GM21723 (cell line): Measurements from ENCODE around the gene ATG9A.
"Not testable (repeated sequence)": the region's sequence is repeated elsewhere in the genome, so short reads cannot be mapped to it uniquely, and the experiment has no call there.

Source experiments
- ATAC-seq: cut with Tn5 transposase; IDR thresholded peaks from one replicate; pipeline ENCODE4 v1.9.1; 2021; ENCODE audit warnings: mild to moderate bottlenecking, moderate library complexity; ENCODE audit not compliant: unreplicated experiment

Gene ATG9A, protein sequence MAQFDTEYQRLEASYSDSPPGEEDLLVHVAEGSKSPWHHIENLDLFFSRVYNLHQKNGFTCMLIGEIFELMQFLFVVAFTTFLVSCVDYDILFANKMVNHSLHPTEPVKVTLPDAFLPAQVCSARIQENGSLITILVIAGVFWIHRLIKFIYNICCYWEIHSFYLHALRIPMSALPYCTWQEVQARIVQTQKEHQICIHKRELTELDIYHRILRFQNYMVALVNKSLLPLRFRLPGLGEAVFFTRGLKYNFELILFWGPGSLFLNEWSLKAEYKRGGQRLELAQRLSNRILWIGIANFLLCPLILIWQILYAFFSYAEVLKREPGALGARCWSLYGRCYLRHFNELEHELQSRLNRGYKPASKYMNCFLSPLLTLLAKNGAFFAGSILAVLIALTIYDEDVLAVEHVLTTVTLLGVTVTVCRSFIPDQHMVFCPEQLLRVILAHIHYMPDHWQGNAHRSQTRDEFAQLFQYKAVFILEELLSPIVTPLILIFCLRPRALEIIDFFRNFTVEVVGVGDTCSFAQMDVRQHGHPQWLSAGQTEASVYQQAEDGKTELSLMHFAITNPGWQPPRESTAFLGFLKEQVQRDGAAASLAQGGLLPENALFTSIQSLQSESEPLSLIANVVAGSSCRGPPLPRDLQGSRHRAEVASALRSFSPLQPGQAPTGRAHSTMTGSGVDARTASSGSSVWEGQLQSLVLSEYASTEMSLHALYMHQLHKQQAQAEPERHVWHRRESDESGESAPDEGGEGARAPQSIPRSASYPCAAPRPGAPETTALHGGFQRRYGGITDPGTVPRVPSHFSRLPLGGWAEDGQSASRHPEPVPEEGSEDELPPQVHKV

DNA sequence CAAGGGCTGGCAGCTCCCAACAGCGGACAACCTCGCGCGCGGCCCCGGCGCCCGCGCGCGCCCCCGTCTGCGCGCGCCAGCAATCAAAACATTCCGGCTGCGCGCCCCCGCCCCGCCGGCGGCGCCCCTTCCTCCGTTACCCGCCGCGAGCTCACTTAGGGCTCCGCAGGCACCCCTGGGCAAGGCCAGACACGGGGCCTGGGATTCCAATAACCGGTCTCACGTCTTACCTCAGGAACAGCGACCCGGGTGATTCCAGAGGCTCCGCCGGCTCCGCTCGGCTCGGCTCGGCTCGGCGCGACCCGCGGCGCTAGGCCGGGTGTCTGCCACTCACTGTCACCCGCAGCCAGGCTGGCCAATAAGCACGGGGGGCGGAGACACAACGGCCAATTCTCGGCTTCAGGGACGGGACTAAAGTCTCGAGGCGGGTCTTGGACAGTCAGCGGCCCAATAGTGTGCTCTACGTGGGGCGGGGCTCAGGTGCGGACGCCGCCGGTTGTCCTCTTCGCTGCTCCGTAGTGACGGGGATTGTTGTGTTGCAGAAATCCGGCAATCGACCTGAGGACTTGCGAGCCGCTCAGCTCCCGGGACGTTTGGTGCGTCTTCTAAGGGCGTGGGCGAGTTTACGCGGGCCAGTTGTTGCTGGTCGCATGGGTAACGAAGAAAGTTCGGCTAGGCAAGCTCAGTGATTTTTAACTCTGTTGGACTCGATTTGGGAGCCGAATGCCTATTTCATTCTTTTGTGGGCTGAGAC lies at the start of gene ATG9A, which contains the start of gene ANKZF1:
ATG9A (minus strand) TSS at position 332 of the 754 bp plus-strand sequence. CDS start 1,612 bp downstream, outside the sequence.
ANKZF1 (plus strand) TSS at position 502 of the 754 bp plus-strand sequence. CDS start 452 bp downstream, outside the sequence.
- ATAC-seq: peak; percentile 98

DNA sequence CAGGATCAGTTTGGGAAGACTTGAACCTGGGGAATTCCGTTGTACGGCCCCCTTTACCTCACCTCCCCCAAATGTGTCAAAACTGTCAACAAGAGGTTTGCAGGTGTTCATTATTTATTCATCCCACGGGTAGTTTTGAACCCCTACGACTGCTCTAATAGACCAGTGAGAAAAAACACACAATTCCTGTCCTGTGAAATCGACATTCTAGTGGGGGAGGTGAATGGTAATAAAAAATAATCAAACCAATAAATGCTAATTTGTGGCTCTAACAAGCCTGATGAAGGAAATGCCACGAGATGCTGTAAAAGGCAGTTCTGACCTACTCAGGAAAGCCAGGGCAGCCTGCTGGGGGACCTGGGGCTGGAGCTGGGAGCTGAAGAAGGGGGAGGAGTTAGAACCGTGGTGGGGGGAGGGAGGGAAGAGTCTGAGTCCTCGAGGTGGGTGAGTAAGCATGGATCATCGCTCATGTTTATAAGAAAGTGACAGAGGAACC lies 49.3 kb upstream of the ATG9A start:
- ATAC-seq: peak; percentile 5

DNA sequence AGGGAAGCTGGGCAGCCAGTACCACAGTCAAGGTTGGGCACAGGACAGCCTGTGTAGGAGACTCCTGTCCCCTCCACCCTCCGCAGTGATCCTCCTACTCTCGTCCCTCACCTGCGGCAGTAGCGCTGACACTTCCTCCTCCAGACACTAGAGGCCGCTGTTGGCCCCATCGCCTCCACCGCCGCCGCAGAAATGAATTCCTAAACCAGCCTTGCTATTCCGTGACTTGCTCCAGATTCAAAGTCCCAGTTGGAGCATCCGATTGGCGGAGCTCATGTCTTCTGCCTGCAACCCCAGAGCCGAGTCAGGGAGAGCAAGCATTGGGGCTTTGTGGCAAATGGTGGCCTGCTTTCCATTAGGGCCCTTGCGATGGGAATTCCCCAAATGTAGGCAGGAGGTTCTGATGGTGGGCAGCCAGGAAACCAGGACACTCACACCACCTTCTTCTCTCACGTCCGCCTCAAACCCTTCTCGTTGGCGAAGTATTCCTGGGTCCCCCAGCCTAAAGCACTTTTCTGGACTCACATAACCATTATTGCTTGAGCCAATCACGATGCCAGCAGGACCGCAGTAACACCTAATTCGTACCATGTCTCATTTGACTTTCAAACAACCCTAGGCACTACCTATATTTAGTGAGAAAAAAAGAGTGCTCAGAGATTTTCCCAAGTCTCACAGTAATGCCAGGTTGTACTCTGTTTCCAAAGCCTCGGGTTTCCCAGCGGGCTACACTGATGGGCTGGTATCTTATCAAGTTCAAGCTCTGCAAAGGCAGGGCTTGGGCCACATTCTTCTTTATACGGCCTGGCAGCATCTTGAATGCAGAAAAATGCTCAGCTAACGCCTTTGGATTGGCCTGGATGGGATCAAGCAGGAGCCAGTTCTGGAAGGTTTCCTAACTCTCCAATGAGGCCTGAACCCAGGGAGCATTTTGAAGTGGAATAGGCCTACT lies 48.5 kb upstream of the ATG9A start:
- peak; percentile 24 for ATAC-seq

DNA sequence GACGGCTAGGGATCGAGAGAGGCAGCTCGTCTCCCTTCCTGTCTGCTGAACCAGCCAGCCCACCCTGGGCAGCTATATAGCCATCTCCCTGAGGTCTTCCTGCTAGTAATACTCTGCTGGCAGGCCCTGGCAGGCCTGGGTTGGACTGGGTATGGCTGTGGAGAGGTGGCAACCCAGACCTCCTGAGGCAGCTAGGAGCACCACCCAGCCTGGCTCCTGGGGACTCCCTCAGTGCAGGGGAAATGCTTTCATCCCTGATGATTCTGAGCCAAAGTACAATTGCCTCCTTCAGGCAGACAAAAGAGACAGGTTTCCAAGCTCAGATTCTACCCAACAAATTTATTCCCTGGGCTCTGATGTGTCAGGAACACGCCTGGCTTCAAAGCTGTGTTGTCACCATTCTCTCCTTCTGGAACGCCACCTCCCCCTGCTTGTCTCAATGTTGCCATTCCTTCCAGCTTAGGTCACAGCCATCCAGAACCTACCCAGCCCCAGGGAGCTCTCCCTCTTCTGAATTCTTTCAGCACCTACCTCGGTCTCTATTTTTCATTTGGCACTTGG lies 45.0 kb upstream of the ATG9A start:
- no peak for ATAC-seq

DNA sequence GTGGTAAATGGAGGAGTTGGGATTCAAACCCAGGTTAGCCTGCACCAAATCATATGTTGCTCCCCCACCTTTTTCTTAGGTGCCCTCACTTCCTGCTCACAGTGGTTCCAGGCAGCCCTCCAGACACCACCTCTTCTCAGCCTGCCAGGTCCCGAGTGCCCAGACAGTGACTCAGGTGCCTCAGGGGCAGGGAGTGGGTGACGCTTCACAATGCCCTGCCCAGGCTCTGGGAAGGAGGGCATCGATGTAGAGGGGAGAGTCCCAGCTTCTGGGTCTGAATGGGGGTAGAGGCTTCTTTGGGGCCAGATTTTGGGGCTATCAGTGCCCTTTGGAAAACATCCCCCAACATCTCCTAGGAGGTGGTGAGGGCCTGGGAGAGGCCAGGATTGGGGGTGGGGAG lies 44.5 kb upstream of the ATG9A start:
- ATAC-seq: no peak

DNA sequence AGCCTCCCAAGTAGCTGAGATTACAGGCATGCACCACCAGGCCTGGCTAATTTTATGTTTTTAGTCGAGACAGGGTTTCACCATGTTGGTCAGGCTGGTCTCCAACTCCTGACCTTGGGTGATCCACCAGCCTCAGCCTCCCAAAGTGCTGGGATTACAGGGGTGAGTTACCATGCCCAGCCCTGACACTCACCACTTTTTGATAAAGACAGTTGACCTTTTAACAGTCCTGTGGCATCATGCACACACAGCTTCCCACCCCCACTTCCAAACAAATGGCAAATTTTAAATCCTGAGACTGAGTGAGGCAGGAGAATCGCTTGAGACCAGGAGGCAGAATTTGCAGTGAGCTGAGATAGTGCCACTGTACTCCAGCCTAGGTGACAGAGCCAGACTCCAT lies 43.6 kb upstream of the ATG9A start:
- ATAC-seq: no peak

DNA sequence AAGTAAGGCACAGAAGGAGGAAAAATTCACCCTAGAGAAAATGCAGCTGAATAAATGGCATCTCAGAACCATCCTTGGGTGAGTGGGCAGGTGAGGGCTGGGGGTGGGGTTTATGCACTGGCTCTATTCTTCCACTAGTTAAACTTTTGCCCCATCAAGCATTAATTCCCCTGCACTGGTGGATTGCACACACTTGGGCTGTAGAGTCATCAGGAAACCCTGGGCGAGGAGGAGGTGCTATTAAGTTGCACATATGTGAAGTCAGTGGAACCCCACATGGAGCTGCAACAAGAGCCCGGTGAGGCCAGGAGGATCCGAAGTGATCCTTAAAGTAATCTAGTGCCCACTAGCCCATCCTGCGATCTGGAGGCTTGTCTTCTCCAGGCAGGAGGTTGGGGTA lies 42.9 kb upstream of the ATG9A start:
- ATAC-seq: no peak

DNA sequence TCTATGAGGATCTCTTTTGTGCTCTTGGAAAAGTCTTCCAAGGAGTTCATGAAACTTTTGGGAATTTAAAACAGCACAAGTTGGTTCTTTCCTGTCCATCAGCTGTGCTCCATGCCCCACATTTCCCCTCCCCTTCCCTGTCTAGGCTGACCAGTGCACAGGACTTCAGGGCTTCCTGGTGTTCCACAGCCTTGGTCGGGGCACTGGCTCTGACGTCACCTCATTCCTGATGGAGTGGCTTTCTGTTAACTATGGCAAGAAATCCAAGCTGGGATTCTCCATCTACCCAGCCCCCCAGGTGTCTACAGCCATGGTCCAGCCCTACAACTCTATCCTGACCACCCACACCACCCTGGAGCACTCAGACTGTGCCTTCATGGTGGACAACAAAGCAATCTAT lies 41.6 kb upstream of the ATG9A start:
- no peak for ATAC-seq

DNA sequence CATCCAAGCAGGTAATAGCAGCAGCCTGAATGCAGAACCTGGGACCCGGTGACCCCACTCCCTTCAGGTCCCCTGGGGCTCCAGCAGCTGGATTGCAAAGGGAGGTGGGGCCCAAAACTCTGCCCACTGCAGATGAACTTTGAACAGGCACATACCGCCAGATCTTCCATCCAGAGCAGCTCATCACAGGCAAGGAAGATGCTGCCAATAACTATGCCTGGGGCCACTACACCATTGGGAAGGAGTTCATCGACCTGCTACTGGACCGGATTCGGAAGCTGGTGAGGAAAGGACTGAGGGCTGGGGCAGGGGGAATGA lies 40.6 kb upstream of the ATG9A start:
- ATAC-seq: no peak

DNA sequence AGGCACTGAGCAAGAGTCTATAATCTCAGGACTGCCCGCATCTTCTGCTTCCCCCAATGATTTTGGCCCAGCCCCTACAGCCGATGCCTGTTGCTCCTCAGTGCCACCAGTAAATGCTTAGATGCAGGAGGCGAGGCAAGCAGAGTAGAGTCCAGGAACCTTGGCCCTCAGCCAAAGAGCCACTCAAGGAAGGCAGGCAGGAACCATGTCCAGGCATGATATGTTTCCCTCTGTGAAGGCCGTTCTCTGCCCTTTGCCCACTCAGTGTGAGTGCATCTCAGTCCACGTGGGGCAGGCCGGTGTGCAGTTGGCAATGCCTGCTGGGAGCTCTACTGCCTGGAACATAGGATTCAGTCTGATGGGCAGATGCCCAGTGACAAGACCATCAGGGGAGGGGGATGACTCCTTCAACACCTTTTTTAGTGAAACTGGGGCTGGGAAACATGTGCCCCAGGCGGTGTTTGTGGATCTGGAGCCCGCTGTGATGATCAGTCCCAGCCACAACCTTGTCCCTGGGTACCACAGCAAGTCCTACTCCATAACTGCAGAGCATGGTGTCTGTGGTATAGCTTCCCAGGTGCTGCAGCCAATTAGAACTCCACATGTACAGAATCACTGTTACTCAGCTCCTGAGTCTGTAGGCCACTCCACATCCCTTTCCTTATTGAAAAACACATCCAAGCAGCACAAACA lies 40.1 kb upstream of the ATG9A start:
- no peak for ATAC-seq

DNA sequence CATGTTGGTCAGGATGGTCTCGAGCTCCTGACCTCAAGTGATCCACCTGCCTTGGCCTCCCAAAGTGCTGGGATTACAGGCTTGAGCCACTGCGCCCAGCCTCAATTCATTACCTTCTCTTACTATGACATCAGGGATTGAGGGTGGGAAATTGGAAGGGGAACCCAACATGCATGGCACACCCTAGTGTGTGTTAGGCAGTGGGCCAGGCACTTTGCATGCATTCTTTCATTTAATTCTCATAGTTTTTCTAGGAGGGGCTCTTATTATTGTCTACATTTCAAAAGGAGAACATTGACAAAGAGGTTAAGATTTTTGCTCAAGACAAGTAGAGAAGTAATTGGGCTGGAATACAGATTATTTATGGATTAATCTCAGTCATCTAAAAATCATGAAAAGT lies 38.9 kb upstream of the ATG9A start:
- ATAC-seq: no peak

DNA sequence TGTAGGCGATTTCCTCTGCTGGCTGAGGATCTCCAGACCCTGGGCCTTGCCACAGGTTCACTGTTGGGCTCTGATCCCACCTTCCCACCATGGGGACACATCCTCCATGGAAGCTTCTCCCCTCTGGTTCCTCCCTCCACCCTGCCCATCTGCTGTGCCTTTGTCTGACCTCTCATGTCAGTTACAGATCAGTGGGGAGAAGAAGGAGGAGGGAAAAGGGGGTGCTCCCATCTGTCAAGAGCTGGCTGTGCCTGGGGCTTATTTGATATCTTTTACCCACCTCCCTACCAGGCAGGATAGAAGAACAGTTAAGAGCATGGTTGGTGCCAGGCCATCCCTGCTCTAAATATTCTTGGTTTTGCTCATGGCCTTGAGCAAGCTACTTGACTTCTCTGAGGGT lies 37.5 kb upstream of the ATG9A start:
- ATAC-seq: no peak

DNA sequence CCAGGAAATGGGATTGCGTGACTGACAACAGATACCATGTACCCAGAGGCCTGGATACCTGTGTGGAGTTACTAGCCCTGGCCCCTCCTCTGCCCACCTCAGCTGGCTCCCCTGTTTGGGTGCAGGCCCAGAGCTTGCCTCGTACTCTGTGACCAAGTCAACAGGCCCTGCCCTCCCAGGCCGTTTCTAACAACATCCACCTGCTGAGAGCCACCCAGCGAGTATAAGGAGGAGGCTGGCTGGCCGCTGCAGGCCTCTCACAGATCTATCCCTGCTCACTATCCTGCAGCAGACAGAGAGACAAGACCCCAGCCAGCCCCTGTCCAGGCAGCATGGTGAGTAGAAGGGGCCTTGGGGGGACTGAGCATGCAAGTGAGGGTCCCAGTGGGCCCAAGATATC lies 36.8 kb upstream of the ATG9A start:
- ATAC-seq: no peak

DNA sequence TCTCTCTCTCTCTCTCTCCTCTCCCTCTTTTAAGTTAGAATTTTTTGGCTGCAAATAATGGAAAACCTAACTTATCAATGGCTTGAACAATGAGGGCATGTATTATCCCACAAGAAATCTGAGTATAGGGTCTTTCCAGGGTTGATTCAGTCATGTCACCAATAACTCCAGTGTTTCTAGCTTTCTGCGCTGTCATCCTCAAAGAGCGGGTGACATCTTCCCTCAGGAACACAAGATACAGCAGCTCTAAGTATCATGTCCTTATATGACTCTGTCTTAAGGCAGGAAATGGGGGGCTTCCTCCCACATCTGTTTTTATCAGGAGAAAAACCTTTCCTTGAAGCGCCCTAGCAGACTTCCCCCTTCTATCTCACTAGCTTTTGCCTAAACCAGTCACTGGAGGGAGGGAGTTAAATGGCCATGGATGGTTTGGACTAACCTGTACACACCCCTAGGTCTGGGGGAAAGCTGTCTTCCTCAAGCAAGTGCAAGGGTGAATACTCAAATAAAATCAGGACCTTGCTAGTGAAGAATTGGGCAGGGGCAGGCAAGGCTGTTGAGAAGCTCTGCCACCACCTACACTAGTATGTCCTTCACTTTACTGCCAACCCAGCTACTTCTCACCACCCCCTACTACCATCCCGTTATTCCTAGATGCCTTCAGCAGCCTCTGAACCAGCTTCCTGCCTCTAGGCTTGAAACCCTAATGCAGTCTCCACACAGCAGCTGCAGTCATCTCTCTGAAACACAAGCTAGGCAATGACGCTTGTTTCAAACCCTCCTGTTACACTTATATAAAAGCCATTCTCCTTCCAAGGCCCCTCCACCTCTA lies 31.8 kb upstream of the ATG9A start:
- no peak for ATAC-seq

DNA sequence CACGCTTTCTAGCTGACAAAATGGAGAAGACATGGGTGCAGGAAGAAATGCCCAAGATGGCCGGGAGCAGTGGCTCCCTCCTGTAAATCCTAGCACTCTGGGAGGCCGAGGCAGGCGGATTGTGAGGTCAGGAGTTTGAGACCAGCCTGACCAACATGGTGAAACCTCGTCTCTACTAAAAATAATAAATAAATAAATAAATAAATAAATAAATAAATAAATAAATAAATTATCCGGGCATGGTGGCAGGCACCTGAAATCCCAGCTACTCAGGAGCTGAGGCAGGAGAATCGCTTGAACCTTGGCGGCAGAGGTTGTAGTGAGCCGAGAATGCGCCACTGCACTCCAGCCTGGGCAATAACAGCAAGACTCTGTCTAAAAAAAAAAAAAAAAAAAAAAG lies 29.5 kb upstream of the ATG9A start:
- not testable (repeated sequence) for ATAC-seq

DNA sequence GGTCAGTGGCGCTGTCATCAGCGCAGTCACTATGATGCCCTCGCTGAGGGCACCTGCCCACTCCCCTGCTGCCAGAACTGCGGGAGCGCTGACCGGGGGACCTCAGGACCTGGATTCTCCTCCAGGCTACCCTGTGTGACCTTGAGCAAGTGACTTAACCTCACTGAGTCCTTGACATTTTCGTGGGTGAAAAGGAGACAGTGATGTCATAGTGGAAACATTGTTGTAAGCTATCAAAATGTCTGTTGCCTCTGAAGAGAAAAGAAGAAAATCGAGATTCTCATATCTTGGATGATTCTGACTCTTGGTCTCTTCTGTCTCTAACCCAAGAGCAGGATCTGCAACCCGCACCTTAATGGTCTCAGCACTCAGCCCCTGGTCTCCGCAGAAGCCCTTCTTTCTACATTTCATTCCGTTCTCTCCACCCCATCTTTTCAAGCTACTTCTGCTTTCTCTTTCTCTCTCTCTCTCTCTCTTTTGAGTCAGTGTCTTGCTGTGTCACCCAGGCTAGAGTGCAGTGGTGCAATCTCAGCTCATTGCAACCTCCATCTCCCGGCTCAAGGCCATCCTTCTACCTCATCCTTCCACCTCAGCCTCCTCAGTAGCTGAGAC lies 25.3 kb upstream of the ATG9A start:
- ATAC-seq: peak; percentile 35

DNA sequence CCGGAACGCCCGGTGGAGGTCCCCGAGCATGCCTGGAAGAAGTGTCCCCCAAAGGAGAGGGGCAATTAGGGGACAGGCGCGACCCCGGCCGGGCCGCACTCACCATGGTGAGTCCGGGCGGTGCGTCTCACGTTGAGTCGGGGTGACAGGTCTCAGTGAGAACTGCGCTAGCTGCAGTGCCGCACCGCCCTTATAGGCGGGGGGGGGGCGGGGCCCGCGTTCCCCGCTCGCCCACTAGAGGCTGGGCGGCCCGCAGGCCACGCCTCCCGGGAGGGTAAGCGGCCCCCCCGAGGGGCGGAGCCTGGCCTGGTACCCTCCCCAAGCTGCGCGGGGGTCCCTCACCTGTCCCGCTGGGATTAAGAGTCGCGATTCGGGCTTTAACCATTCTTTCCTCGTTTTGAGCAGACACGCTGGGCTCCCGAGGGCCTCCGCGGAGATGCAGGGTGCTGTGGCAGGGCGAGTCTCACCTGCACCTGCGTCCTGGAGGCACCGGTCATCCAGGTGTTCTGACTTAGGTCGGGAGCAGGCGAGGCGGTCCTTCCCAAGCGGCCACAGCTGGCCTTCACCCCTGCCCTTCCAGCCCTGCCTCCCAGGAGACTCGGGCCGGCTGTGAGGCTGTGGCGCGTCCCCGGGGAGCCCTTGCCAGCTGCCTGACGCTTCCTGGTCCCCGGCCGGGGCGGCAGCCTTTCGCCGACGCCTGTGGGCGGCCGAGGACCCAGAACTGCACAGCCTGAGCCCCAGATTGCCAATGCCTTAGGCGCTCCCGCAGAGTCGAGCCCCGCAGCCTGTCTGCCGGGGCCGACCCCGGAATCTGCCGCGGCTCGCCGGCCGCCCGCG lies 24.5 kb upstream of the ATG9A start, which contains the start of gene TUBA4A:
TUBA4A (minus strand) TSS at position 166 of the 837 bp plus-strand sequence; CDS start at position 106, 60 bp downstream.
- peak; percentile 55 for ATAC-seq
